ENCODE data around the gene GHRH.

The GHRH gene

DNA sequence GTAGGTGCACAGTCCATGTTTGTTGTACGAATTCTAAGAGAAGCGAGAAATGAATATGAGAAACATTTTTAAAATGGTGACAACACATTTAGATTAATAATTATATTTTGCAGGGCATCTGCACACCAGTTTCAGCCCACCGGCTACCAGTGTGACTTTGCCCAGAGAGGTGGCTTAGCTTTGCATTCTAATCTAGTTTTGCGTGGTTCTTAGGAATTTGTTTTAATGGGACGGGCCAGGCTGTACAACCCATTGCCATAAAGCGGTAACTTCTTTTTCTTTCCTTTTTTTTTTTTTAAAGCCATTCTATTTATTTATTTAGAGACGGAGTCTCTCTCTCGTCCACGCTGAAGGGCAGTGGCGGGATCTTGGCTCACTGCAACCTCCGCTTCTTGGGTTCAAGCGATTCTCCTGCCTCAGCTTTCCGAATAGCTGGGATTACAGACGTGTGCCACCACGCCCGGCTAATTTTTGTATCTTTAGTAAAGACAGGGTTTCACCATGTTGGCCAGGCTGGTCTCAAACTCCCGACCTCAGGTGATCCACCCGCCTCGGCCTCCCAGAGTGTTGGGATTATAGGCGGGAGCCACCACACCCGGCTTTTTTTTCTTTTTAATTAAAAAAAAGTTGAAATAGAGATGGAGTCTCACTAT lies 28.7 kb upstream of the GHRH start:
- no peak for DNase-seq (ENCODE audit: low spot score)

DNA sequence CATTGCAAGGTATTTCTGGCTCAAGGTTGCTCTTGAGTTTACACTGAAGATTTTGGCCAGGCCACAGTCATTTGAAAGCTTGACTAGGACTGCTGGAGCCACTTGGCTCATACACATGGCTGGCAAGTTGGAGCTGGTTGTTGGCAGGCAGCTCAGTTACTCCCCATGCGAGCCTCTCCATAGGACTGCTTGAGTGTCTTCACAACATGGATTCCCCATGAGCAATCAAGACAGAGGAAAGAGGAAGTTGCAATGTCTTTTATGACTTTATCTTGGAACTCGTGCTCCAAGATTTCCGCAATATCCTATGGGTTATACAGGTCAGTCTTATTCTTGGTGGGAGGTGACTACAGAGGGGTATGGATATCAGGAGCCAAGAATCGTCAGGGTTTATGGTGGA lies 26.5 kb upstream of the GHRH start:
- no peak for DNase-seq (ENCODE audit: low spot score)

- no peak for DNase-seq (ENCODE audit: low spot score)
Measured at GRCh38 chr20:37285664-37286374, 24.2 kb upstream of the GHRH start.

DNA sequence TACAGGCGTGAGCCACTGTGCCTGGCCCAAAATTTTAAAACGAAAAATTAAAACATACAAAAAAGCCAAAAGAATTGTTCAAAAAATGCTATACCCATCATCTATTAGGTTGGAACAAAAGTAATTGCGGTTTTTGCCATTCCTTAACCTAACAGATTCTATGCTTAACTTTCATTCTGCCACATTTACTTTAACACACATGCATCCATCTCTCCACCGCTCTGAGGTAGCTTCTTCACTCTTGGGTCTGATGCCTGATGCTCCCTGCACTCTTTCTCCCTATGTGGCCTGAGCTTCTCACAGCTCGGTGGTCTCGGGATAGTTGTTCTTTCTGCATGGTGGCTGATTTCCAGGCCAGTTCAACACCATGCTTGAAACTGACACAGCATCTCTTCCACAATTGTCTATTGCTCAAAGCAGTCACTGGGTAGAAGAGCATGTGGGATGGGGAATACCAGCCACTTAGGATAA lies 23.1 kb upstream of the GHRH start:
- DNase-seq (ENCODE audit: low spot score): no peak

DNA sequence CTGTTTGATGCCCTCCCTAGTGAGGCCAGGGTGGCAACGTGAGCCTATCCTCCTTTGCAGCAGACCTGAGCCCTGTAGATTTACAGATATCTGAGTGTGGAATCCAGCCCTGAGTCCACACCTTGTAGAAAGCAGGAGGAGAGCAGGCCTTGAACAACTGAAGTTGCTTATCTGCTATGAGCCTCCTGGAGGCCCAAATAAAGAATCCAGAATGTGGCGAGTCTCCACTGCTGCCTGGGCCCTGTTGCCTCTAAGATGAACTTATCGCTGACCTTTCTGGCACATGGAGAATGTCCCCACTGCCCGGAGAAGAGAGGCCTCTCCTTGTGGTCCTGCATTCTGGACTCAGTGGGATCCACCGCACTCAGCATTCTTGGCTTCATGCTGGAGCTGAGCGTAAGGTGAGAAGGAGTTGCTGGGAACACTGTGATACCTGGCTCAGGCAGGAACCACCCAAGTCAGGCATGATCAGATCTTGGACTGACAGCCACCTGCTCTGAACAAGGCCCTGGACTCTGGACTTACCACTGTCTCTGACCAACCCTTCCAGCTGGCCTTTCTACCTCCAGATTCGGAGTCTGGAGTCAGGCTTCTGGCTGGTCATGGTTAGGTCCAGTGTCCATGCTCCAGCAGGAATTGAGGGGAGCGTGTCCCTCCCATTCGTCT lies 22.0 kb upstream of the GHRH start:
- DNase-seq (ENCODE audit: low spot score): no peak

DNA sequence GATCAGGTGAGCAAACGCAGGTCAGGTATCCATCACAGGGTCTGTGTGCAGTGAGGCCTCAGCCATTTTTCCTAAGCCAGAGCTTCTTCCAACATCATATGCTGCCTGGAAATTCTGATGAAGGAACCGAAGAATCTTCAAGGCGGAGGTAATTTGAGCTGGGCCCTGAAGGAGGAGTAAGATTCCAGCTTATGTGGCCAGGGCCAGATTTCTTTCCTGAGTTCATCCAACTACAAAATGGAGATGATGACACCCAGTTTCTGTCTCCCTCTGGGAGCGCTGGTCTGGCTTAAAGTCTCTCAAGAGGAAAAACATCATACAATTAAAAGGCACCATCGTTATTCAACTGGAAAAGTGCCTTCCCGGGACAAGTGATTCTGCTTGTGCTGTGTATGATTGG lies 20.9 kb upstream of the GHRH start:
- no peak for DNase-seq (ENCODE audit: low spot score)

DNA sequence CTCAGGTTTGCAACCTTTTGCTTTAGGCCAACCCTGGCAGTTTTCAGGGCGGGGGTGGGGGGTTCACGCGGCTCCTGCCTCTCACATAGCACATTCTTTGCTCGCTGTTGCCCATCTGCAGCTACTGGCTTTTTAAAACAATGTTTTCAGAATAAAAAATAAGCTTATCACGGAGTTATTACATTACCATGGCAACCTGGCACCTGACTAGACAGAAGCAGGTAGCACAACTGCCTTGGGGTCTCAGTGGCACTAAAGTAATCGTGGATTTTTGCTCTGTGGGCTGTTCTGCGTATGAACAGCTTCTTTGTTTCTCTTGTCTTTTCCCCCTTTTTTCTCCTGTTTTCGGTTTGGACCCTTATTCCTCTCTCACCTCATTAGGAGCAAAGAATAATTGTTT lies 18.8 kb upstream of the GHRH start:
- no peak for DNase-seq (ENCODE audit: low spot score)

- no peak for DNase-seq (ENCODE audit: low spot score)
Measured at GRCh38 chr20:37279820-37280219, 18.2 kb upstream of the GHRH start.

- DNase-seq (ENCODE audit: low spot score): no peak
Measured at GRCh38 chr20:37278966-37279590, 17.5 kb upstream of the GHRH start.

DNA sequence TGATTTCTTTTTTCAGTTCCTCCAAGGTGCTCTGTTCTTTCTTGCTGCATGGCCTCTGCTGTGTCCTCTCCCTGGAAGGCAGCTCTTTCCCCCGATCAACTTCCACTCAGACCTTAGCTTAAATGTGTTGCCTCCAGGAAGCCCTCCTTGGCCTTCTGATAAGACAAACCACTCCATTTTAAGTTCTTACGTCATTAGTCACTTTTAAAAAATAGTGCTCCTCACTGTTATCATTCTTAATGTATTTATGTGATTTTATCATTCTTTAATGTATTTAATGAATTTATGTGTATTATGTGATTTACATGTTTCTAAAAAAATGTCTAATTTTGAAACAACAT lies 15.6 kb upstream of the GHRH start:
- no peak for DNase-seq (ENCODE audit: low spot score)

- DNase-seq (ENCODE audit: low spot score): no peak
Measured at GRCh38 chr20:37276494-37277252, 15.1 kb upstream of the GHRH start.

- DNase-seq (ENCODE audit: low spot score): no peak
Measured at GRCh38 chr20:37274851-37275524, 13.4 kb upstream of the GHRH start.

DNA sequence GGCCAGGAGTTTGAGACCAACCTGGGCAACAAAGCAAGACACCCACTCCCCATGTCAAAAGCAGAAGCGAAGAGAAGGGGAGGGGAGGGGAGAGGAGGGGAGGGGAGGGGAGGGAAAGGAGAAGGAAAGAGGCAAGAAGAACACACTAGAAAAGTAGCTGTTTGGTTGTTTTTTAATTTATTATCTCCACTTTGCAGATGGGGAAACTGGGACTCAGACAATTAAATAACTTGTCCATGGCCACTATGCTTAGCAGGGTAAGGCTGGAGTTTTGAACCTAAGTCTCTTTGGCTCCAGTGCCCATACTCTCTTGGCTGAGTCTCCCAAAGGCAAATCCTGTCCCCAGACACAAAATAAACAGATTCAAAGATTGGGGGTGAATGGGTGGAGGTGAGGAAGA lies 12.4 kb upstream of the GHRH start:
- no peak for DNase-seq (ENCODE audit: low spot score)

DNA sequence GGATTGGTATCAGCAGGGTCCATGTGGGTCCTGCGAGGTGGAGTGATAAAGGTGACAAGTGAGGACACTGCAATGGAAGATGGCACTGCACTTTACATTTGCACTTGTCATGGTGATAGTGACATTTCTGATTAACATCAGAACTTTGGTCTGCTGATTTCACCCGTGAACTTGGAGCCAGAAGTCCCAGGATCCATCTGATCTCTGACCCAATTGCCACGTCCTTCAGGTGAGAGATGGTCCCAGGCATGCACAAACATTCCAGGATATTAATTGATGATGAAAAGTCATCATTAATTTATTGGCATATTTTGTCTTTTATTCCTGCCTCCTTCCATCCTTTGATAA lies 9.8 kb upstream of the GHRH start:
- DNase-seq (ENCODE audit: low spot score): no peak

GRCh38 chr20:37270576-37271420 lies 9.2 kb upstream of the GHRH start:
- no peak for DNase-seq (ENCODE audit: low spot score)

- DNase-seq (ENCODE audit: low spot score): no peak
Measured at GRCh38 chr20:37267667-37268313, 6.2 kb upstream of the GHRH start.

DNA sequence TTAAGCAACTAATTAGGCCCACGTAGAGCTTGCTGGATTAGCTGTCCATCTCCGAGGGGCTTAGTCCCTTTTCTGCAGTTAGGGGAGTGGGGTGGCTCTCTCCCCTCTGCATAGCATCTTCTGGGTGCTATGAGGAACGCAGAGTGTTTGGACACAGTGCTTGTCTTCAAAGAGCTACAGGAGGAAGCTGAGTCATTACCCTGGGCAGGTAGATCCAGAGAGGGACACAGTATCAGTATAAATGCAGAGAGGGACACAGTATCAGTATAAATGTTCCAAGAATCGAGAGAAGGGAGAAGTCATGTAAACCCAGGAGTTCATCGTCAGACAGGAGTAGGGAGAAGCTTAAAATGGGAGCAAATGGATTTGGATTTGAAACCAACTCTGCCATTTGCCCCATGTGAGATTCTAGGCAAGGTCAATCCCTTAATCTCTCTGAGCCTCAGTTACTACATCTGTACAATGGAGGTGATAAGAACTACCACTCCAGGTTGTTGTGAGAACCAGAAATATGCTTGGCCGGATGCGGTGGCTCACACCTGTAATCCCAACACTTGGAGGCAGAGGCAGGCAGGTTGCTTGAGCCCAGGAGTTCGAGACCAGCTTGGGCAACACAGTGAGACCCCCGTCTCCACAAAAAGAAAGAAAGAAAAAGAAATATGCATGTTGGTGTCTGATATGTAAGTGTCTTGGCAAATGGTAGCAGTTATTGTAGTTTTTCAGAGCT lies 5.5 kb upstream of the GHRH start:
- DNase-seq (ENCODE audit: low spot score): no peak

- no peak for DNase-seq (ENCODE audit: low spot score)
Measured at GRCh38 chr20:37265152-37265551, 3.5 kb upstream of the GHRH start.

DNA sequence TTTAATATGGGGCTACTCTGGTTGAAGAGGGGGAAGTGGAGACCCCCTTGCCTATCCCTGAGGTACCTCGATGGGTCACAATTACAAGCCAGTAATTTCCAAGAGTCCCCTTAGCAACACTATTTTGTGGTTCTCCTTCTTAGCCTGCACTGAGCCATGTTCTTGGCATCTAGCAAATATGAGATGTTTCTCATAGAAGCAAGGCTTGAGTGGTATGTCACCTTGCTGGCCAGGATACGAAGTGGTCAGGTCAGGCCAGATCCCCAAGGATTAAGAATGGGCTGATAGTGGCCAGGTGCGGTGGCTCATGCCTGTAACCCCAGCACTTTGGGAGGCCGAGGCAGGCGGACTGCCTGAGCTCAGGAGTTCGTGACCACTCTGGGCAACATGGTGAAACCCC lies 2.1 kb upstream of the GHRH start:
- no peak for DNase-seq (ENCODE audit: low spot score)

DNA sequence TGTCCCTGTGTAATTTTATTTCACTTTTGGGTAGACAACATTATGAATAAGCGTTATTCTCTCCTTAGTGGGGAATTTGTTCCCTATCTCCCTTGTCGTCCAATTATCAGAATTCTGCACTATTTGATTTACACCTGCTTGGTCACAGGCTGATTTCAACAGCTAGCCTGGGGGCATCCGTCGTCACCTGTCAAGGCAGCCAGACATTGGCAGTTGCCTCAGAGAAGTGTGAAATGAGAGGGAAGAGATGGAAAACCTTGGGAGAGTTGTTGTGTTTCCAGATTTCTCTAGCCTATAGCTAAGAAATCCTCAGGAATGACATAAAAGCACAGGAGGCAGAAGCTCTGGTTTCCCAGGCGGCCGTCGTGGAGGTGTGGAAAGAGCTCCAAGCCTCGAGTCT lies 891 bp upstream of the GHRH start:
- DNase-seq (ENCODE audit: low spot score): no peak
